Measurements from ENCODE around the gene STK38L.

DNA sequence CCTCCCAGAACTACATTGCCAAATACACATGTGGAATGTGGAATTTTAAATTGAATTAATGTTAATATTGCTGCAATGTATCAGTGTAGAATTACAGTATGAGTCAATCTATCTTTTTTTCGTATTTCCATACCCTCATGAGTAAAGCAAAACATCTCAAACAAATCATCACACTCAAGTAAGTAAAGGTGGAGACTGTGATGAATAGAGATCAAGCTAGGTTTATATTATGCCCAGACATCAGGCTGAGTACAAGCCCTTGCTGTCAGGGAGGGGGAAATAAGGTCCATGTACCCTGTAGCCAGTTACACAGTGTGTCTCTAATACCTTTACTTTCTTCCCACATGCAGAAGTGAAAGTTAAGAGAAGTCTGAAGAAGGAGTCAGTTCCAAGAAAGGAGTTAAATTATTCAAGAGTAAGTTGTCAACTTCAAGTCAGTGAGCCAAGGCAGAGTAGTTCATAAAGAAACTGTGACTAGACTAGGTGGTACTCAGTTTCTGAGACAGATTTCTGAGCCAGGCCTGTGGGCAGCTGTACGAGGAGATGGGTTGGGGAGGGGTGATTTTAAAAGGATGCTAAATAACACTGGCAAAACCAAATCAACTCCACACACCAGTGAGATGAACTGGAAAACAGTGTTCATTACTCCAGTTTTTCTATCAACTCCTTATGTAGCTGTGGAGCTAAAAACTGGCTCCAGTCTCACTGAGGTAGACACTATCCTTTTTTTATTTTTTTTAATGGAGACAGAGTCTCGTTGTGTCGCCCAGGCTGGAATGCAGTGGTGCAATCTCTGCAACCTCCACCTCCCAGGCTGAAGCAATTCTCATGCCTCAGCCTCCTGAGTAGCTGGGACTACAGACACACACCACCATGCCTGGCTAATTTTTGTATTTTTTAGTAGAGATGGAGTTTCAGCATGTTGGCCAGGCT is 23.8 kb upstream of the STK38L start:
- TF ChIP-seq, protein P1, sequence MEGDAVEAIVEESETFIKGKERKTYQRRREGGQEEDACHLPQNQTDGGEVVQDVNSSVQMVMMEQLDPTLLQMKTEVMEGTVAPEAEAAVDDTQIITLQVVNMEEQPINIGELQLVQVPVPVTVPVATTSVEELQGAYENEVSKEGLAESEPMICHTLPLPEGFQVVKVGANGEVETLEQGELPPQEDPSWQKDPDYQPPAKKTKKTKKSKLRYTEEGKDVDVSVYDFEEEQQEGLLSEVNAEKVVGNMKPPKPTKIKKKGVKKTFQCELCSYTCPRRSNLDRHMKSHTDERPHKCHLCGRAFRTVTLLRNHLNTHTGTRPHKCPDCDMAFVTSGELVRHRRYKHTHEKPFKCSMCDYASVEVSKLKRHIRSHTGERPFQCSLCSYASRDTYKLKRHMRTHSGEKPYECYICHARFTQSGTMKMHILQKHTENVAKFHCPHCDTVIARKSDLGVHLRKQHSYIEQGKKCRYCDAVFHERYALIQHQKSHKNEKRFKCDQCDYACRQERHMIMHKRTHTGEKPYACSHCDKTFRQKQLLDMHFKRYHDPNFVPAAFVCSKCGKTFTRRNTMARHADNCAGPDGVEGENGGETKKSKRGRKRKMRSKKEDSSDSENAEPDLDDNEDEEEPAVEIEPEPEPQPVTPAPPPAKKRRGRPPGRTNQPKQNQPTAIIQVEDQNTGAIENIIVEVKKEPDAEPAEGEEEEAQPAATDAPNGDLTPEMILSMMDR (optimal IDR thresholded peaks at IDR 0.05 in 1 of 3, IDR thresholded peaks at IDR 0.05 in 1 of 3, conservative IDR thresholded peaks at IDR 0.05 in 1 of 3; ENCODE audit: extremely low read depth in 1 of 3, insufficient read depth in 2 of 3, low read length in 3 of 3), result no peak
- TF ChIP-seq EZH2 (IDR thresholded peaks at IDR 0.05; ENCODE audit: low read length), result no peak
